Neural cell (in vitro differentiated cells): ENCODE data around the gene RASAL3. TPM values are rescaled to one million over a fixed set of nuclear protein-coding genes. Genes with fewer than 3 reads are reported as not detected.

Source experiments
- H2AFZ ChIP-seq: fragments of 200-600, 300-800 bp; sonication (generic), shearing (Covaris generic); 2 replicates; pipeline ENCODE4 v1.6.0; 2014; ENCODE audit warnings: low read depth, mild to moderate bottlenecking, antibody characterized with exemption, low read length, moderate library complexity
- H3F3A ChIP-seq: fragments of 200-600 bp; shearing (Covaris generic); 2 replicates; pipeline ENCODE4 v1.6.1; 2016; ENCODE audit warnings: mild to moderate bottlenecking, moderate library complexity, mixed read lengths, antibody characterized with exemption, low read length; ENCODE audit not compliant: insufficient read depth, poor library complexity, severe bottlenecking
- H3K27ac ChIP-seq: fragments of 200-600, 300-800 bp; sonication (generic), shearing (Covaris generic); 2 replicates; pipeline ENCODE4 v1.5.1; 2014; ENCODE audit warnings: mild to moderate bottlenecking, low read length, moderate library complexity
- H3K27me3 ChIP-seq: fragments of 300-800, 200-600 bp; sonication (generic), shearing (Covaris generic); 2 replicates; pipeline ENCODE4 v1.6.0; 2014; ENCODE audit warnings: mild to moderate bottlenecking, low read depth, low read length, moderate library complexity; ENCODE audit not compliant: insufficient read depth
- H3K36me3 ChIP-seq: fragments of 300-800, 200-600 bp; sonication (generic), shearing (Covaris generic); 2 replicates; pipeline ENCODE4 v1.5.1; 2014; ENCODE audit warnings: mild to moderate bottlenecking, antibody characterized with exemption, low read length, moderate library complexity; ENCODE audit not compliant: insufficient read depth
- H3K4me2 ChIP-seq: fragments of 300-800, 200-600 bp; sonication (generic), shearing (Covaris generic); 2 replicates; pipeline ENCODE4 v1.6.0; 2014; ENCODE audit warnings: mild to moderate bottlenecking, low read length
- H3K4me3 ChIP-seq: fragments of 300-800, 200-600 bp; sonication (generic), shearing (Covaris generic); 2 replicates; pipeline ENCODE4 v1.5.1; 2014; ENCODE audit warnings: mild to moderate bottlenecking, low read length, moderate library complexity
- H3K79me2 ChIP-seq: fragments of 200-600 bp; shearing (Covaris generic); replicated peaks from 2 replicates; pipeline ENCODE4 v1.6.0; 2014; ENCODE audit warnings: mild to moderate bottlenecking, low read length, moderate library complexity; ENCODE audit not compliant: insufficient read depth
- H3K9ac ChIP-seq: fragments of 300-800, 200-600 bp; sonication (generic), shearing (Covaris generic); 2 replicates; pipeline ENCODE4 v1.6.1; 2016; ENCODE audit warnings: mild to moderate bottlenecking, low read length, mixed read lengths
- H3K9me2 ChIP-seq: fragments of 200-600 bp; shearing (Covaris generic); 2 replicates; pipeline ENCODE4 v1.6.1; 2016; ENCODE audit warnings: mild to moderate bottlenecking, low read length, mixed read lengths; ENCODE audit not compliant: insufficient read depth
- H3K9me3 ChIP-seq: fragments of 200-600, 300-800 bp; sonication (generic), shearing (Covaris generic); 2 replicates; pipeline ENCODE4 v1.6.1; 2016; ENCODE audit warnings: mild to moderate bottlenecking, mixed run types, low read length, moderate library complexity, mixed read lengths
- H4K20me1 ChIP-seq: fragments of 200-600 bp; shearing (Covaris generic); 2 replicates; pipeline ENCODE4 v1.6.1; 2016; ENCODE audit warnings: mild to moderate bottlenecking, mixed run types; ENCODE audit not compliant: insufficient read depth
- CTCF ChIP-seq: fragments of 450-650 bp; IDR thresholded peaks from 2 replicates; pipeline ENCODE4 v1.5.1; 2014; ENCODE audit warnings: antibody characterized with exemption, mild to moderate bottlenecking, moderate library complexity; ENCODE audit not compliant: poor library complexity, severe bottlenecking
- EP300 ChIP-seq: fragments of 450-650 bp; conservative IDR thresholded peaks from 2 replicates; pipeline ENCODE4 v1.6.1; 2014; ENCODE audit warnings: antibody characterized with exemption, mild to moderate bottlenecking, moderate library complexity; ENCODE audit not compliant: poor library complexity, severe bottlenecking
- EZH2 ChIP-seq: fragments of 200-600, 300-800 bp; shearing (Covaris generic), sonication (generic); IDR thresholded peaks from 2 replicates; pipeline ENCODE4 v1.6.1; 2014; ENCODE audit warnings: antibody characterized with exemption, low read length, borderline replicate concordance, mild to moderate bottlenecking; ENCODE audit not compliant: insufficient read depth, poor library complexity, severe bottlenecking
- MXI1 ChIP-seq: fragments of 450-650 bp; conservative IDR thresholded peaks from 2 replicates; pipeline ENCODE4 v1.6.1; 2014; ENCODE audit warnings: antibody characterized with exemption, mild to moderate bottlenecking; ENCODE audit not compliant: poor library complexity, severe bottlenecking
- POLR2AphosphoS5 ChIP-seq: IDR thresholded peaks from 2 replicates; pipeline ENCODE4 v1.6.1; 2012
- RAD21 ChIP-seq: fragments of 450-650 bp; conservative IDR thresholded peaks from 2 replicates; pipeline ENCODE4 v1.6.1; 2014; ENCODE audit warnings: antibody characterized with exemption, mild to moderate bottlenecking, moderate library complexity
- SMC3 ChIP-seq: fragments of 450-650 bp; conservative IDR thresholded peaks from 2 replicates; pipeline ENCODE4 v1.6.1; 2014; ENCODE audit warnings: antibody characterized with exemption, mild to moderate bottlenecking, moderate library complexity; ENCODE audit not compliant: poor library complexity
- TAF1 ChIP-seq: IDR thresholded peaks from 2 replicates; pipeline ENCODE4 v1.6.1; 2012; ENCODE audit warnings: low read depth
- polyA plus RNA-seq: library from polyadenylated mRNA; depleted of rRNA; stranded (reverse); fragments of >200 nt; gene quantifications from 2 replicates; pipeline ENCODE4 v1.2.3, GENCODE V29; 2014
- TF ChIP-seq, protein P1 (sequence below): IDR thresholded peaks from 2 replicates; pipeline ENCODE4 v1.6.1; 2012; ENCODE audit warnings: borderline replicate concordance

Gene RASAL3
- polyA plus RNA-seq, 1 donor from 2014 or later = 1.1 TPM

- H3K4me3 ChIP-seq = peak overlapping the region; percentile 95
- H3K27me3 ChIP-seq = peaks cover 14% of the 10 kb centered on the region
- H3K9ac ChIP-seq = peak overlapping the region; percentile 82
- H4K20me1 ChIP-seq = no peaks in the 10 kb centered on the region
- peak overlapping the region; percentile 32 for H3K27ac ChIP-seq
- H3K4me2 ChIP-seq = peak overlapping the region; percentile 80
- H3K36me3 ChIP-seq = no peaks in the 10 kb centered on the region
- no peaks in the 10 kb centered on the region for H3K9me3 ChIP-seq
- peak overlapping the region; percentile 60 for H2AFZ ChIP-seq
- H3K79me2 ChIP-seq = peaks cover 3% of the 10 kb centered on the region
- peaks cover 8% of the 10 kb centered on the region for H3F3A ChIP-seq
- TF ChIP-seq SMC3 (no peak), POLR2AphosphoS5 (no peak), MXI1 (peak; percentile 31), EZH2 (no peak), RAD21 (no peak), CTCF (peak; percentile 13), TAF1 (no peak)
- no peaks in the 10 kb centered on the region for H3K9me2 ChIP-seq
Measured at GRCh38 chr19:15448778-15449619, 15.3 kb downstream of the RASAL3 start.

- no peak for TF ChIP-seq MXI1
- no peak for TF ChIP-seq EP300
- TF ChIP-seq CTCF = no peak
- TF ChIP-seq SMC3 = no peak
- TF ChIP-seq, protein P1, sequence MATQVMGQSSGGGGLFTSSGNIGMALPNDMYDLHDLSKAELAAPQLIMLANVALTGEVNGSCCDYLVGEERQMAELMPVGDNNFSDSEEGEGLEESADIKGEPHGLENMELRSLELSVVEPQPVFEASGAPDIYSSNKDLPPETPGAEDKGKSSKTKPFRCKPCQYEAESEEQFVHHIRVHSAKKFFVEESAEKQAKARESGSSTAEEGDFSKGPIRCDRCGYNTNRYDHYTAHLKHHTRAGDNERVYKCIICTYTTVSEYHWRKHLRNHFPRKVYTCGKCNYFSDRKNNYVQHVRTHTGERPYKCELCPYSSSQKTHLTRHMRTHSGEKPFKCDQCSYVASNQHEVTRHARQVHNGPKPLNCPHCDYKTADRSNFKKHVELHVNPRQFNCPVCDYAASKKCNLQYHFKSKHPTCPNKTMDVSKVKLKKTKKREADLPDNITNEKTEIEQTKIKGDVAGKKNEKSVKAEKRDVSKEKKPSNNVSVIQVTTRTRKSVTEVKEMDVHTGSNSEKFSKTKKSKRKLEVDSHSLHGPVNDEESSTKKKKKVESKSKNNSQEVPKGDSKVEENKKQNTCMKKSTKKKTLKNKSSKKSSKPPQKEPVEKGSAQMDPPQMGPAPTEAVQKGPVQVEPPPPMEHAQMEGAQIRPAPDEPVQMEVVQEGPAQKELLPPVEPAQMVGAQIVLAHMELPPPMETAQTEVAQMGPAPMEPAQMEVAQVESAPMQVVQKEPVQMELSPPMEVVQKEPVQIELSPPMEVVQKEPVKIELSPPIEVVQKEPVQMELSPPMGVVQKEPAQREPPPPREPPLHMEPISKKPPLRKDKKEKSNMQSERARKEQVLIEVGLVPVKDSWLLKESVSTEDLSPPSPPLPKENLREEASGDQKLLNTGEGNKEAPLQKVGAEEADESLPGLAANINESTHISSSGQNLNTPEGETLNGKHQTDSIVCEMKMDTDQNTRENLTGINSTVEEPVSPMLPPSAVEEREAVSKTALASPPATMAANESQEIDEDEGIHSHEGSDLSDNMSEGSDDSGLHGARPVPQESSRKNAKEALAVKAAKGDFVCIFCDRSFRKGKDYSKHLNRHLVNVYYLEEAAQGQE = no peak
- TF ChIP-seq EZH2 = no peak
- no peak for TF ChIP-seq TAF1
- no peak for TF ChIP-seq POLR2AphosphoS5
- TF ChIP-seq RAD21 = no peak
- Histone ChIP-seq H3F3A (peaks cover 8% of the 10 kb centered on the region), H3K27ac (no peak overlapping the region), H3K4me2 (peak overlapping the region; percentile 80), H3K36me3 (no peaks in the 10 kb centered on the region), H3K79me2 (peaks cover 3% of the 10 kb centered on the region), H3K9me3 (no peaks in the 10 kb centered on the region), H3K9ac (peak overlapping the region; percentile 82), H4K20me1 (no peaks in the 10 kb centered on the region), H3K4me3 (peak overlapping the region; percentile 95), H2AFZ (no peak overlapping the region), H3K27me3 (peaks cover 6% of the 10 kb centered on the region), H3K9me2 (no peaks in the 10 kb centered on the region)
Measured at GRCh38 chr19:15448044-15448777, 16.1 kb downstream of the RASAL3 start.
